ENCODE data around the gene HOPX. TPM values are rescaled to one million over a fixed set of nuclear protein-coding genes. Genes with fewer than 3 reads are reported as not detected.

HOPX gene
- total and polyA plus RNA-seq, 2 of the 8 experiments (the other 6 are each of a cell fraction or from before 2014, with no cell fraction given) = not detected

DNA sequence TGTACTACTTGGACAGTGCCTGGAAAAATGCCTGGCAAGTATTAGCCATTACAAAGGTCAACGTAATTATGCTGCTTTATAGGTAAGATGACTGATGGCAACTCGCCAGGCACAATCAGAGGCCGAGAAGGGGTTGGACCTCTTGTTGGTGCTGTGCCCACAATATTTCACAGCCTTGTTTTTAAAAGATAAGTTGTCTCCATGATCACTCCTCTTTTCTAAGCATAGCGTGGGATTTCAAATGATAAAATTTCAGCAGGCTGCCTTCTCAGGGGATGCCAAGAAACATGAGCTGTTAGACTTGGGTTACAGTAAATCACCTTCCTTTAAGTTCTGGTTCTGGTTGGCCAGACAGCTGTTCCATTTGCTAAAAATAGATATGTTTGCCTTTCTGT is 26.9 kb downstream of the HOPX start (continued):
- TF ChIP-seq, protein P1, sequence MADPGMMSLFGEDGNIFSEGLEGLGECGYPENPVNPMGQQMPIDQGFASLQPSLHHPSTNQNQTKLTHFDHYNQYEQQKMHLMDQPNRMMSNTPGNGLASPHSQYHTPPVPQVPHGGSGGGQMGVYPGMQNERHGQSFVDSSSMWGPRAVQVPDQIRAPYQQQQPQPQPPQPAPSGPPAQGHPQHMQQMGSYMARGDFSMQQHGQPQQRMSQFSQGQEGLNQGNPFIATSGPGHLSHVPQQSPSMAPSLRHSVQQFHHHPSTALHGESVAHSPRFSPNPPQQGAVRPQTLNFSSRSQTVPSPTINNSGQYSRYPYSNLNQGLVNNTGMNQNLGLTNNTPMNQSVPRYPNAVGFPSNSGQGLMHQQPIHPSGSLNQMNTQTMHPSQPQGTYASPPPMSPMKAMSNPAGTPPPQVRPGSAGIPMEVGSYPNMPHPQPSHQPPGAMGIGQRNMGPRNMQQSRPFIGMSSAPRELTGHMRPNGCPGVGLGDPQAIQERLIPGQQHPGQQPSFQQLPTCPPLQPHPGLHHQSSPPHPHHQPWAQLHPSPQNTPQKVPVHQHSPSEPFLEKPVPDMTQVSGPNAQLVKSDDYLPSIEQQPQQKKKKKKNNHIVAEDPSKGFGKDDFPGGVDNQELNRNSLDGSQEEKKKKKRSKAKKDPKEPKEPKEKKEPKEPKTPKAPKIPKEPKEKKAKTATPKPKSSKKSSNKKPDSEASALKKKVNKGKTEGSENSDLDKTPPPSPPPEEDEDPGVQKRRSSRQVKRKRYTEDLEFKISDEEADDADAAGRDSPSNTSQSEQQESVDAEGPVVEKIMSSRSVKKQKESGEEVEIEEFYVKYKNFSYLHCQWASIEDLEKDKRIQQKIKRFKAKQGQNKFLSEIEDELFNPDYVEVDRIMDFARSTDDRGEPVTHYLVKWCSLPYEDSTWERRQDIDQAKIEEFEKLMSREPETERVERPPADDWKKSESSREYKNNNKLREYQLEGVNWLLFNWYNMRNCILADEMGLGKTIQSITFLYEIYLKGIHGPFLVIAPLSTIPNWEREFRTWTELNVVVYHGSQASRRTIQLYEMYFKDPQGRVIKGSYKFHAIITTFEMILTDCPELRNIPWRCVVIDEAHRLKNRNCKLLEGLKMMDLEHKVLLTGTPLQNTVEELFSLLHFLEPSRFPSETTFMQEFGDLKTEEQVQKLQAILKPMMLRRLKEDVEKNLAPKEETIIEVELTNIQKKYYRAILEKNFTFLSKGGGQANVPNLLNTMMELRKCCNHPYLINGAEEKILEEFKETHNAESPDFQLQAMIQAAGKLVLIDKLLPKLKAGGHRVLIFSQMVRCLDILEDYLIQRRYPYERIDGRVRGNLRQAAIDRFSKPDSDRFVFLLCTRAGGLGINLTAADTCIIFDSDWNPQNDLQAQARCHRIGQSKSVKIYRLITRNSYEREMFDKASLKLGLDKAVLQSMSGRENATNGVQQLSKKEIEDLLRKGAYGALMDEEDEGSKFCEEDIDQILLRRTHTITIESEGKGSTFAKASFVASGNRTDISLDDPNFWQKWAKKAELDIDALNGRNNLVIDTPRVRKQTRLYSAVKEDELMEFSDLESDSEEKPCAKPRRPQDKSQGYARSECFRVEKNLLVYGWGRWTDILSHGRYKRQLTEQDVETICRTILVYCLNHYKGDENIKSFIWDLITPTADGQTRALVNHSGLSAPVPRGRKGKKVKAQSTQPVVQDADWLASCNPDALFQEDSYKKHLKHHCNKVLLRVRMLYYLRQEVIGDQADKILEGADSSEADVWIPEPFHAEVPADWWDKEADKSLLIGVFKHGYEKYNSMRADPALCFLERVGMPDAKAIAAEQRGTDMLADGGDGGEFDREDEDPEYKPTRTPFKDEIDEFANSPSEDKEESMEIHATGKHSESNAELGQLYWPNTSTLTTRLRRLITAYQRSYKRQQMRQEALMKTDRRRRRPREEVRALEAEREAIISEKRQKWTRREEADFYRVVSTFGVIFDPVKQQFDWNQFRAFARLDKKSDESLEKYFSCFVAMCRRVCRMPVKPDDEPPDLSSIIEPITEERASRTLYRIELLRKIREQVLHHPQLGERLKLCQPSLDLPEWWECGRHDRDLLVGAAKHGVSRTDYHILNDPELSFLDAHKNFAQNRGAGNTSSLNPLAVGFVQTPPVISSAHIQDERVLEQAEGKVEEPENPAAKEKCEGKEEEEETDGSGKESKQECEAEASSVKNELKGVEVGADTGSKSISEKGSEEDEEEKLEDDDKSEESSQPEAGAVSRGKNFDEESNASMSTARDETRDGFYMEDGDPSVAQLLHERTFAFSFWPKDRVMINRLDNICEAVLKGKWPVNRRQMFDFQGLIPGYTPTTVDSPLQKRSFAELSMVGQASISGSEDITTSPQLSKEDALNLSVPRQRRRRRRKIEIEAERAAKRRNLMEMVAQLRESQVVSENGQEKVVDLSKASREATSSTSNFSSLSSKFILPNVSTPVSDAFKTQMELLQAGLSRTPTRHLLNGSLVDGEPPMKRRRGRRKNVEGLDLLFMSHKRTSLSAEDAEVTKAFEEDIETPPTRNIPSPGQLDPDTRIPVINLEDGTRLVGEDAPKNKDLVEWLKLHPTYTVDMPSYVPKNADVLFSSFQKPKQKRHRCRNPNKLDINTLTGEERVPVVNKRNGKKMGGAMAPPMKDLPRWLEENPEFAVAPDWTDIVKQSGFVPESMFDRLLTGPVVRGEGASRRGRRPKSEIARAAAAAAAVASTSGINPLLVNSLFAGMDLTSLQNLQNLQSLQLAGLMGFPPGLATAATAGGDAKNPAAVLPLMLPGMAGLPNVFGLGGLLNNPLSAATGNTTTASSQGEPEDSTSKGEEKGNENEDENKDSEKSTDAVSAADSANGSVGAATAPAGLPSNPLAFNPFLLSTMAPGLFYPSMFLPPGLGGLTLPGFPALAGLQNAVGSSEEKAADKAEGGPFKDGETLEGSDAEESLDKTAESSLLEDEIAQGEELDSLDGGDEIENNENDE (IDR thresholded peaks at IDR 0.05; ENCODE audit: insufficient replicate concordance, low read length) = no peak
- no peak for TF ChIP-seq KDM4A (IDR thresholded peaks at IDR 0.05; ENCODE audit: low read depth, low read length, severe bottlenecking)
- no peak for TF ChIP-seq NRF1 (IDR thresholded peaks at IDR 0.05; ENCODE audit: low read depth, low read length)
- no peak for TF ChIP-seq SIRT6 (IDR thresholded peaks at IDR 0.05; ENCODE audit: low read length)
- no peak for TF ChIP-seq BRCA1 (IDR thresholded peaks at IDR 0.05; ENCODE audit: low read depth, low read length)
- TF ChIP-seq EZH2 (IDR thresholded peaks at IDR 0.05; ENCODE audit: low read depth, low read length, severe bottlenecking) = no peak
- TF ChIP-seq TEAD4 (IDR thresholded peaks at IDR 0.05; ENCODE audit: low read depth, low read length) = no peak
- TF ChIP-seq EGR1 (IDR thresholded peaks at IDR 0.05; ENCODE audit: borderline replicate concordance, low read depth, low read length) = no peak
- TF ChIP-seq SUZ12 (IDR thresholded peaks at IDR 0.05; ENCODE audit: low read length) = no peak

Measured in H1 (cell line).